ENCODE data around the gene FZR1. TPM values are rescaled to one million over a fixed set of nuclear protein-coding genes. Genes with fewer than 3 reads are reported as not detected.

FZR1 gene
- total RNA-seq, 1 donor: 36.6 TPM

- H4K20me1 ChIP-seq (ENCODE audit: insufficient read depth, low read length): peaks cover 81% of the 10 kb centered on the region
- H3K4me3 ChIP-seq (ENCODE audit: insufficient read depth, low read length): no peak overlapping the region
- H3K27me3 ChIP-seq (ENCODE audit: insufficient read depth, low read length): no peaks in the 10 kb centered on the region
- H3K36me3 ChIP-seq (ENCODE audit: insufficient read depth, low read length): peaks cover 14% of the 10 kb centered on the region
- H3K4me2 ChIP-seq (ENCODE audit: insufficient read depth, low read length): no peak overlapping the region
- peaks cover 32% of the 10 kb centered on the region for H3K4me1 ChIP-seq (ENCODE audit: insufficient read depth, low read length)
- no peak overlapping the region for H3K27ac ChIP-seq (ENCODE audit: low read depth, low read length)
- DNase-seq (ENCODE audit: insufficient read length, low spot score, missing footprints): no peak
- H3K9me3 ChIP-seq (ENCODE audit: low read depth, low read length): no peaks in the 10 kb centered on the region
- no peak overlapping the region for H2AFZ ChIP-seq (ENCODE audit: low read length)
- no peak for TF ChIP-seq CTCF (IDR thresholded peaks at IDR 0.05; ENCODE audit: extremely low read depth, low read depth, low read length)
- peaks cover 100% of the 10 kb centered on the region for H3K79me2 ChIP-seq (ENCODE audit: insufficient read depth, low read length)
Measured at GRCh38 chr19:3511506-3512251, 5.6 kb downstream of the FZR1 start.

- Histone ChIP-seq H3K9me3 (ENCODE audit: low read depth, low read length) (no peaks in the 10 kb centered on the region), H3K4me3 (ENCODE audit: insufficient read depth, low read length) (no peak overlapping the region), H3K27ac (ENCODE audit: low read depth, low read length) (no peak overlapping the region), H2AFZ (ENCODE audit: low read length) (no peak overlapping the region), H4K20me1 (ENCODE audit: insufficient read depth, low read length) (peaks cover 85% of the 10 kb centered on the region), H3K27me3 (ENCODE audit: insufficient read depth, low read length) (no peaks in the 10 kb centered on the region), H3K4me1 (ENCODE audit: insufficient read depth, low read length) (peaks cover 32% of the 10 kb centered on the region), H3K36me3 (ENCODE audit: insufficient read depth, low read length) (peaks cover 14% of the 10 kb centered on the region), H3K79me2 (ENCODE audit: insufficient read depth, low read length) (peaks cover 99% of the 10 kb centered on the region), H3K4me2 (ENCODE audit: insufficient read depth, low read length) (no peak overlapping the region)
- no peak for DNase-seq (ENCODE audit: insufficient read length, low spot score, missing footprints)
- TF ChIP-seq CTCF (IDR thresholded peaks at IDR 0.05; ENCODE audit: extremely low read depth, low read depth, low read length): no peak
Measured at GRCh38 chr19:3512562-3513228, 6.6 kb downstream of the FZR1 start.

- peaks cover 14% of the 10 kb centered on the region for H3K36me3 ChIP-seq (ENCODE audit: insufficient read depth, low read length)
- peaks cover 99% of the 10 kb centered on the region for H3K79me2 ChIP-seq (ENCODE audit: insufficient read depth, low read length)
- H4K20me1 ChIP-seq (ENCODE audit: insufficient read depth, low read length): peaks cover 84% of the 10 kb centered on the region
- no peaks in the 10 kb centered on the region for H3K27me3 ChIP-seq (ENCODE audit: insufficient read depth, low read length)
- no peak overlapping the region for H2AFZ ChIP-seq (ENCODE audit: low read length)
- peak overlapping the region; percentile 37 for H3K27ac ChIP-seq (ENCODE audit: low read depth, low read length)
- TF ChIP-seq CTCF (IDR thresholded peaks at IDR 0.05; ENCODE audit: extremely low read depth, low read depth, low read length): peak; percentile 18
- no peak overlapping the region for H3K4me2 ChIP-seq (ENCODE audit: insufficient read depth, low read length)
- H3K9me3 ChIP-seq (ENCODE audit: low read depth, low read length): no peaks in the 10 kb centered on the region
- peaks cover 32% of the 10 kb centered on the region for H3K4me1 ChIP-seq (ENCODE audit: insufficient read depth, low read length)
- peak; percentile 91 for DNase-seq (ENCODE audit: insufficient read length, low spot score, missing footprints)
- H3K4me3 ChIP-seq (ENCODE audit: insufficient read depth, low read length): no peak overlapping the region
Measured at GRCh38 chr19:3513229-3514140, 7.4 kb downstream of the FZR1 start.
